ENCODE data around the gene ASB16.

GRCh38 chr17:44167181-44167861 lies 3.2 kb upstream of the ASB16 start:
- TF ChIP-seq CTCF (IDR thresholded peaks at IDR 0.05): no peak
- no peak for TF ChIP-seq POLR2A (IDR thresholded peaks at IDR 0.05)

Measured in Peyer's patch (tissue), 4 donors.